Right atrium auricular region (tissue), 2 donors: ENCODE data around the gene IFI27L1. TPM values are rescaled to one million over a fixed set of nuclear protein-coding genes. Genes with fewer than 3 reads are reported as not detected.

ENCODE experiments used
- DNase-seq: peaks from one replicate; pipeline ENCODE4 v3.0.0-alpha.2; 2019; ENCODE audit warnings: low spot score
- H3K27ac ChIP-seq, 2 donors: fragments of 200-600 bp; sonication (generic); 1 replicate in 1 of 2; 2 replicates in 1 of 2; pipeline ENCODE4 v1.5.1; 2016 to 2019
- H3K27me3 ChIP-seq, 2 donors: fragments of 200-600 bp; sonication (generic); one replicate each; pipeline versions ENCODE4 v1.5.1 to v1.6.0; 2017 to 2019
- H3K36me3 ChIP-seq: fragments of 200-600 bp; sonication (generic); one replicate; pipeline ENCODE4 v1.5.1; 2016
- H3K4me1 ChIP-seq, 2 donors: fragments of 200-600 bp; sonication (generic); one replicate each; pipeline versions ENCODE4 v1.5.1 to v1.6.0; 2017 to 2019
- H3K4me3 ChIP-seq, 2 donors: fragments of 200-600 bp; sonication (generic); 1 replicate in 1 of 2; 2 replicates in 1 of 2; pipeline ENCODE4 v1.5.1; 2017 to 2019; ENCODE audit warnings: mild to moderate bottlenecking in 1 of 2, moderate library complexity in 1 of 2
- H3K9me3 ChIP-seq, 2 donors: fragments of 200-600 bp; sonication (generic); one replicate each; pipeline ENCODE4 v1.5.1; 2019
- CTCF ChIP-seq, 2 donors: fragments of 200-600 bp; sonication (generic); IDR thresholded peaks; one replicate each; pipeline ENCODE4 v1.5.1; 2019; ENCODE audit warnings: antibody characterized with exemption in 2 of 2
- total RNA-seq, 2 donors: library from RNA; depleted of rRNA; stranded (reverse); fragments of >200 nt; gene quantifications; one replicate each; pipeline ENCODE4 v1.1.0, GENCODE V29; 2016

The IFI27L1 gene
- total RNA-seq, 2 donors from 2014 or later: 13.8 to 21.1 TPM

- no peak overlapping the region for H3K27ac ChIP-seq
- no peaks in the 10 kb centered on the region for H3K9me3 ChIP-seq
- H3K36me3 ChIP-seq: peaks cover 58% of the 10 kb centered on the region
- H3K4me3 ChIP-seq: no peak overlapping the region
- no peak for DNase-seq
- H3K4me1 ChIP-seq: peaks cover 0 to 39% of the 10 kb centered on the region in 2 donors
- no peaks in the 10 kb centered on the region for H3K27me3 ChIP-seq
- TF ChIP-seq CTCF (IDR thresholded peaks at IDR 0.05): no peak
These were observed 35.4 kb upstream of the IFI27L1 start for GRCh38 chr14:94045563-94046345.

GRCh38 chr14:94046696-94047250 lies 34.3 kb upstream of the IFI27L1 start:
- peaks cover 0 to 44% of the 10 kb centered on the region in 2 donors for H3K4me1 ChIP-seq

GRCh38 chr14:94047581-94047980 lies 33.5 kb upstream of the IFI27L1 start:
- Histone ChIP-seq H3K9me3 (no peaks in the 10 kb centered on the region), H3K27ac (no peak overlapping the region), H3K4me3 (no peak overlapping the region), H3K27me3 (no peaks in the 10 kb centered on the region), H3K36me3 (peaks cover 75% of the 10 kb centered on the region), H3K4me1 (peaks cover 0 to 39% of the 10 kb centered on the region in 2 donors)
- no peak for DNase-seq
- TF ChIP-seq CTCF (IDR thresholded peaks at IDR 0.05): no peak

More at GRCh38 chr14:94046696-94047250, 34.3 kb upstream of the IFI27L1 start:
- no peak for TF ChIP-seq CTCF (IDR thresholded peaks at IDR 0.05)
- Histone ChIP-seq H3K27ac (no peak overlapping the region), H3K27me3 (no peaks in the 10 kb centered on the region), H3K9me3 (no peaks in the 10 kb centered on the region), H3K36me3 (peaks cover 67% of the 10 kb centered on the region), H3K4me3 (no peak overlapping the region)
- DNase-seq: no peak

GRCh38 chr14:94048691-94049624 lies 32.2 kb upstream of the IFI27L1 start:
- DNase-seq: peak; percentile 51
- Histone ChIP-seq H3K27ac (peak overlapping the region in 1 of 2 donors; percentile 15), H3K36me3 (peaks cover 89% of the 10 kb centered on the region)

More at GRCh38 chr14:94048691-94049624, 32.2 kb upstream of the IFI27L1 start:
- Histone ChIP-seq H3K4me1 (peaks cover 0 to 30% of the 10 kb centered on the region in 2 donors), H3K9me3 (no peaks in the 10 kb centered on the region), H3K4me3 (no peak overlapping the region), H3K27me3 (no peaks in the 10 kb centered on the region)
- TF ChIP-seq CTCF (IDR thresholded peaks at IDR 0.05): no peak
